Retinal pigment epithelial cell (primary cell): Measurements from ENCODE around the gene FRMD4A.
"Not testable (repeated sequence)": the region's sequence is repeated elsewhere in the genome, so short reads cannot be mapped to it uniquely, and the experiment has no call there.

ENCODE experiments used
- DNase-seq: peaks from one replicate; pipeline ENCODE4 v3.0.0-alpha.2; 2010; ENCODE audit warnings: low read depth
- H3K4me3 ChIP-seq: 2 replicates; pipeline ENCODE4 v1.5.1; 2011; ENCODE audit warnings: mild to moderate bottlenecking, low read length, control low read depth, moderate library complexity
- TF ChIP-seq, protein P1 (sequence below): conservative IDR thresholded peaks from 2 replicates; pipeline ENCODE4 v1.5.1; 2011; ENCODE audit warnings: low read depth, low read length, control low read depth, inconsistent platforms

The FRMD4A gene

DNA sequence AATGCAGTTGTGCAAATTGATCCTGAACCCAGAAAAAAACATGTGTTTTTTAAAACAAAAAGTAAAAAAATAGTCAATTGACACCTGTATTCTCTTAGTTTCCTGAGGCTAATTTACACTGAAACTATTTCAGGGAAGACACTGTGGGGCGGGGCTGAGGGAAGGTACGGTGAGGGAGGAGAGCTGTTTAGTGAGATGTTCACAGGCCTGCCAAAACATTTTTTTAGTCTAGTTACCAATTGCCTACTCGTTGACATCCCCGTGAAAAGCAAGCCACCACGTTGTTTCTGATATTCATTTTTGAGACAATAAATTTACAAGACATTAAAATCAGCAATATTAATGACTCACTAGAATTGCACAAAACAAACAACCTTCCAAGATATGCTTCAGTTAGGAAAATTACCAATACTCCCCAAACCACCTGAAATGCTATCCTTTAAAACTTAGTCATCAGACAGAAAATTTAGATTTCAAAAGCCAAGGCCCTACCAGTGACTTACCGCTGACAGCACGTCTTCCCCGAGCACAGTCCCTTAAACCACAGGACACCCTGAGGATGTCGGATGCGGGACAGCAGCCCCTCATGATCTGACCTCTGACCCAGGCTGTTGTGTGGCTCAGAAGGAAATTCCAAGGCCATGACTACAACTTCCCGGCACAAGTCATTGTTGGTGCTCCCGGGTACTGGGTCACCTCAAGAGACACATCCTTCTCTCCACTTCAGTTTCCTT lies 464.8 kb downstream of the FRMD4A start:
- DNase-seq: no peak
- no peak overlapping the region for H3K4me3 ChIP-seq
- TF ChIP-seq, protein P1, sequence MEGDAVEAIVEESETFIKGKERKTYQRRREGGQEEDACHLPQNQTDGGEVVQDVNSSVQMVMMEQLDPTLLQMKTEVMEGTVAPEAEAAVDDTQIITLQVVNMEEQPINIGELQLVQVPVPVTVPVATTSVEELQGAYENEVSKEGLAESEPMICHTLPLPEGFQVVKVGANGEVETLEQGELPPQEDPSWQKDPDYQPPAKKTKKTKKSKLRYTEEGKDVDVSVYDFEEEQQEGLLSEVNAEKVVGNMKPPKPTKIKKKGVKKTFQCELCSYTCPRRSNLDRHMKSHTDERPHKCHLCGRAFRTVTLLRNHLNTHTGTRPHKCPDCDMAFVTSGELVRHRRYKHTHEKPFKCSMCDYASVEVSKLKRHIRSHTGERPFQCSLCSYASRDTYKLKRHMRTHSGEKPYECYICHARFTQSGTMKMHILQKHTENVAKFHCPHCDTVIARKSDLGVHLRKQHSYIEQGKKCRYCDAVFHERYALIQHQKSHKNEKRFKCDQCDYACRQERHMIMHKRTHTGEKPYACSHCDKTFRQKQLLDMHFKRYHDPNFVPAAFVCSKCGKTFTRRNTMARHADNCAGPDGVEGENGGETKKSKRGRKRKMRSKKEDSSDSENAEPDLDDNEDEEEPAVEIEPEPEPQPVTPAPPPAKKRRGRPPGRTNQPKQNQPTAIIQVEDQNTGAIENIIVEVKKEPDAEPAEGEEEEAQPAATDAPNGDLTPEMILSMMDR: no peak

DNA sequence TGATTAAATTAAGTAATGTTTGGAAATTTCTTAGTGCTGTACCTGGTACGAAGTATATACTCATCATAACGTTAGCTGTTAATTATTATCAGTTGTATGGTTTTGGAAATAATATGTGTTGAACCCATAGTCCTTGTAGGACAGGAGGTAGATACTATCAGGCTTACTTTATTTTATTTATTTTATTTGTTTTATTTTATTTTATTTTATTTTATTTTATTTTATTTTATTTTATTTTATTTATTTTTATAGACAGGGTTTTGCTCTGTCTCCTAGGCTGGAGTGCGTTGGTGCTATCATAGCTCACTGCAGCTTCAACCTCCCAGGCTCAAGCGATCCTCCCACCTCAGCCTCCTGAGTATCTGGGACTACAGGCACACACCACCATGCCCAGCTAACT lies 465.5 kb downstream of the FRMD4A start:
- H3K4me3 ChIP-seq, DNase-seq: not testable (repeated sequence)

DNA sequence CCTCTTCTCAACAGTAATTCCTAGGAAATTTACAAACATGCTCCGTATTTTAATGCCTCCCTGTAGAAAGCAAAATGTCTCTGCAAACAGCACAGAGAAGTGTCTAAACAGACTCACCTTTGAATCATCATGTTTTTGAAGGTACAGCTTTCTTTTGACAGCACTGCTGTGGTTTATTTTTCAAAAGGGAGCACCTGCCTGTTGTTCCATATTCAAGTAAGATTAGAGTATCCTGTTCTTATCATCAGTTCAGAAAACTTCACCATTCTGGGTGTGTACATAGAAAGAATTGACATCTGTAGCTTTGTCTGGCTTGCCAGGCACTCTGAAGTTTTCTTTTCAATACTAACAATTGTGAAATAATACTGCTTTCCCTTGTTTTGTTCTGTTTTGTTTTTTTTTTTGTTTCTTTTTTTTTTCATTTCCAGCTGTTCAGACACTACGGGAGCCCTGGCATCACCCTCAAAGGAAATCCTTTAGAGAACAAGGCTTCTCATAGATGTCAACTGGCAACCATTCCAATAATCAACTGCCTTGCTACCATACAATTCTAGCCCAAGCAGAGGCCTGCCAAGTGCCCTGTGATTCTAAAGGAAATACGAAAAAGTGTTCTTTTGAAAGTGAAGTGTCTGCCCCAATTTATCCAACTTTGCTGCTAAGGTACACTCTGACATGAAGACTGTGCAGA lies 468.0 kb downstream of the FRMD4A start:
- H3K4me3 ChIP-seq: no peak overlapping the region
- TF ChIP-seq, protein P1: no peak
- DNase-seq: no peak

DNA sequence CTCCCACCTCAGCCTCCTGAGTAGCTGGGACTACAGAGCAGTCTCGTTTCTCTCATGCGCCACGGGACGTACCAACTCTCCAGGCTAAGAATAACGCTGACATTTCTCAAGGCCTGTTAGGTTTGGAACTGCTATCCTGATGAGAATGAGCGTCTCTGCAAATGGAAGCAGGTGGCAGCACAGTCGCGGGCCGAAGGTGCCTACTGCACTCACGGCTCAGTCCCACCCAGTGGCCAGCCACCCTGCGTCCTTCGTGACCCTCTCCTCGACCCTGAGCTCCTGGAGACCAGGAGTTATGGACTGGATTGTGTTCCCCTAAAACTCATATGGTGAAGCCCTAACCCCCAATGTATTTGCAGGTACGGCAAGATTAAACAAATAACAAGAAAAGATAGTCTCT lies 469.8 kb downstream of the FRMD4A start:
- DNase-seq: no peak
- TF ChIP-seq, protein P1: no peak
- H3K4me3 ChIP-seq: no peak overlapping the region

DNA sequence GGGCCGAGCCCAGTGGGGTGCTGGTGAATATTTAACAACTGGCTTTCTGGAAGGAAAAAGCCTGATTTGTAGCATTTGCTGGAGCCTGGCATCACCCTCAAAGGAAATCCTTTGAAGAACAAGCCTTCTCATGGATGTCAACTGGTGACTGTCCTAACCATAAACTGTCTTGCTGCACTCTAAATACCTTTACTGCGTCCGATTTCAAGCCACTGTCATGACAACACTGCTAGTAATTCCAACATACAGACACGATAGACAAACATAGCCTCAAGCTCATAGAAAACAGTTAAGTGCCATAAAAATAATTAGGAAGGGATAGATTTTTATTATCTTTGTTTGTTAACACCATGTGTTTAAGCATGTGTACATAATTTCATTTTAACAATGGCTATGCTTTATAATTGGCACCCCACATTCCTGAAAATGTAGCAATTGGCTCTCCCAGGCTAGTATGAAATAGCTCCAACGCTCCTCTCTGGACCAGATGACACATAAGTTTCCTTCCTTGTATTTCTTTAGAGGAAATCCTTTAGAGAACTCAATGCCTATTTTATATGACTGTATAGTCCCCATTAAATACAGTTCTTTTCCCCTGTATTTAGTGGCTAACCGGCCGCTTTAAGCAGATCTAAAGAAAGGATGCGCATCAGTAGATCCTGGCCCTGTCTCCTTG lies 470.6 kb downstream of the FRMD4A start:
- H3K4me3 ChIP-seq: no peak overlapping the region
- no peak for DNase-seq
- TF ChIP-seq, protein P1: no peak

DNA sequence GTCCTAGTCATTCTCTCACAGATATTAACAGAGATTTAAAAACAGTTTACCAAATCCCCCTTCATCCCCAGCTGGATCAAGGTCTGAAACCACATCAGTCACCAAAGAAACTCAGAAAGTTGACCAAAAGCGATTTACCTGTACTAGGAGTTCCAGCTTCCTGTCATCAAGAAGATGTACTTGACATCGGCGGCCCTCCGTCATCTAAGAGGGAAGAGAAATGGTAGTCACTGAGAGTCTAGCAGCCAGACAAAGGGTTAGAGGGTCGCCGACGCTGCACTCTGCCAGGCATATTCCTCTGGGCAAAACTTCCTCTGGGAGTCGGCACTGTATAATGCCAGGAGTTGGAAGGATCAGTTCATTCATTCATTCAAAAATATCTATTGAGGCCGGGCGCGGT lies 472.0 kb downstream of the FRMD4A start:
- TF ChIP-seq, protein P1: no peak
- no peak for DNase-seq
- no peak overlapping the region for H3K4me3 ChIP-seq

DNA sequence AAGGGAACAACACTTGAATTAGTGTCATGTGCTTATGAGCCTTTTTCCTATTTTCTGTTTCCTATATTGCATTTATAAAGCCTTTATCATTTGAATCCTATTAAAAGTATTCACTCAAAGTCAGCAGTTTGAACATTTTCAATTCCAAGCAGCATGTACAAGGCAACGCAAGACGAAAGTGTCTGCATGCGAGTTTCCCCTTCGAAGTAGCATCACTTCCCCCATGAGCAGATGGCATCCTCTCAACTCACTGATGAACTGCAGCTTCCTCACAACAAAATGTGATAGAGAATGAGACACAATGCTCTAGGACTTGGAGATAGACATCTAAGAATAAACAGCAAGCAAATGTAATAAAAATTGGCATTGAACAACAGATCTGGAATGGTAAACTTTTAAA lies 473.3 kb downstream of the FRMD4A start:
- H3K4me3 ChIP-seq: no peak overlapping the region
- TF ChIP-seq, protein P1: no peak
- DNase-seq: no peak
